ENCODE results near the gene IQSEC3. TPM values are rescaled to one million over a fixed set of nuclear protein-coding genes. Genes with fewer than 3 reads are reported as not detected.

The IQSEC3 gene
- total RNA-seq, 1 experiment from 2014 or later: 1.7 TPM

GRCh38 chr12:218221-218620 lies 151.7 kb downstream of the IQSEC3 start:
- no peaks in the 10 kb centered on the region for H3K36me3 Mint-ChIP-seq
- H3K9me3 Mint-ChIP-seq: no peaks in the 10 kb centered on the region
- no peak for TF ChIP-seq CREB1 (CRISPR knock-in tag; IDR thresholded peaks at IDR 0.05)
- TF ChIP-seq USF2 (CRISPR knock-in tag; IDR thresholded peaks at IDR 0.05): no peak
- TF ChIP-seq ZNF512 (CRISPR knock-in tag; IDR thresholded peaks at IDR 0.05; ENCODE audit: borderline replicate concordance): no peak
- TF ChIP-seq TCF7 (CRISPR knock-in tag; IDR thresholded peaks at IDR 0.05; ENCODE audit: low read depth): no peak
- no peak for TF ChIP-seq NR2C2 (CRISPR knock-in tag; IDR thresholded peaks at IDR 0.05)
- TF ChIP-seq IRF2 (CRISPR knock-in tag; IDR thresholded peaks at IDR 0.05; ENCODE audit: borderline replicate concordance, low read depth): no peak
- no peak for TF ChIP-seq ZNF232 (CRISPR knock-in tag; IDR thresholded peaks at IDR 0.05)
- no peak for TF ChIP-seq OVOL2 (CRISPR knock-in tag; IDR thresholded peaks at IDR 0.05; ENCODE audit: borderline replicate concordance)
- TF ChIP-seq ATF6 (CRISPR knock-in tag; IDR thresholded peaks at IDR 0.05): no peak
- no peak for TF ChIP-seq ETV6 (CRISPR knock-in tag; IDR thresholded peaks at IDR 0.05)
- TF ChIP-seq RELA (CRISPR knock-in tag; IDR thresholded peaks at IDR 0.05; ENCODE audit: borderline replicate concordance): no peak
- no peak for TF ChIP-seq MYBL2 (CRISPR knock-in tag; IDR thresholded peaks at IDR 0.05)
- TF ChIP-seq RORB (CRISPR knock-in tag; IDR thresholded peaks at IDR 0.05): no peak
- TF ChIP-seq SP1 (CRISPR knock-in tag; conservative IDR thresholded peaks at IDR 0.05): no peak
- TF ChIP-seq NFATC4 (CRISPR knock-in tag; IDR thresholded peaks at IDR 0.05): no peak
- TF ChIP-seq ZNF671 (CRISPR knock-in tag; IDR thresholded peaks at IDR 0.05): no peak
- no peak for TF ChIP-seq ATF2 (CRISPR knock-in tag; IDR thresholded peaks at IDR 0.05; ENCODE audit: borderline replicate concordance, low read depth)
- POLR2A ChIA-PET: no interaction called here
- H3K4me3 Mint-ChIP-seq: no peak overlapping the region
- no peak for DNase-seq (ENCODE audit: low spot score)
- CTCF ChIA-PET: interaction anchor here (0.6 to 3.9 kb wide), 7 partner anchors 14 to 71 kb away, joined by 3 to 43 read pairs (median 15); no protein-coding TSS in a partner anchor
- H3K4me1 Mint-ChIP-seq: peaks cover 23% of the 10 kb centered on the region
- peaks cover 13% of the 10 kb centered on the region for H3K27me3 Mint-ChIP-seq (ENCODE audit: low read depth)
- no peak overlapping the region for H3K27ac Mint-ChIP-seq
- no peak for ATAC-seq

- Mint-ChIP-seq H3K36me3 (no peaks in the 10 kb centered on the region), H3K4me1 (peaks cover 16% of the 10 kb centered on the region), H3K27me3 (ENCODE audit: low read depth) (peaks cover 6% of the 10 kb centered on the region), H3K4me3 (no peak overlapping the region), H3K27ac (no peak overlapping the region), H3K9me3 (no peaks in the 10 kb centered on the region)
- CTCF ChIA-PET: interaction anchor here (0.7 to 3.9 kb wide), 46 partner anchors 9 to 448 kb away, joined by 3 to 52 read pairs (median 8); partner anchors contain the start of genes CCDC77 and SLC6A13
- DNase-seq (ENCODE audit: low spot score) (no peak), ATAC-seq (no peak)
- POLR2A ChIA-PET: interaction anchor here (1.0 to 1.1 kb wide), 2 partner anchors 28 to 134 kb away, joined by 3 to 4 read pairs; no protein-coding TSS in a partner anchor
- TF ChIP-seq AFF4 (CRISPR knock-in tag; IDR thresholded peaks at IDR 0.05; ENCODE audit: borderline replicate concordance) (no peak), ZNF512 (CRISPR knock-in tag; IDR thresholded peaks at IDR 0.05; ENCODE audit: borderline replicate concordance) (no peak), SMAD4 (CRISPR knock-in tag; IDR thresholded peaks at IDR 0.05) (no peak), PREB (CRISPR knock-in tag; IDR thresholded peaks at IDR 0.05; ENCODE audit: borderline replicate concordance) (no peak), KAT7 (CRISPR knock-in tag; IDR thresholded peaks at IDR 0.05; ENCODE audit: borderline replicate concordance) (no peak)
Observed at GRCh38 chr12:218728-219590, 152.4 kb downstream of the IQSEC3 start.
